Naive thymus-derived CD4-positive, alpha-beta T cell (primary cell): ENCODE measurements around the gene BTN3A1. TPM values are rescaled to one million over a fixed set of nuclear protein-coding genes. Genes with fewer than 3 reads are reported as not detected.

Experiments used
- ATAC-seq: fragments of 150-1000 bp; cut with Tn5 transposase; 2 replicates; pipeline ENCODE4 v1.10.0; 2021; ENCODE audit warnings: mild to moderate bottlenecking, moderate library complexity
- CTCF ChIA-PET: fragments of 350-600 bp; sonication (Branson Sonifier 250); formaldehyde crosslinking; loops from one replicate; lab custom pipeline; 2021; ENCODE audit warnings: antibody characterized with exemption; lab: Charles Lee
- POLR2A ChIA-PET: fragments of 350-600 bp; sonication (Branson Sonifier 250); formaldehyde crosslinking; loops from one replicate; lab custom pipeline; 2021; ENCODE audit warnings: antibody characterized with exemption, inconsistent platforms; lab: Charles Lee
- DNase-seq, 9 donors: peaks; one replicate each; pipeline versions ENCODE4 v3.0.0 to v3.0.0-alpha.2; 2020 to 2022; ENCODE audit warnings: mixed read lengths in 1 of 9
- H3K27ac ChIP-seq: one replicate; pipeline ENCODE4 v1.7.0; 2013; ENCODE audit warnings: mild to moderate bottlenecking, low read depth, low read length, moderate library complexity
- H3K27me3 ChIP-seq, 2 donors: one replicate each; pipeline ENCODE4 v1.7.0; 2013; ENCODE audit warnings: low read length in 2 of 2, mild to moderate bottlenecking in 2 of 2, moderate library complexity in 2 of 2; ENCODE audit not compliant: control insufficient read depth in 2 of 2, insufficient read depth in 2 of 2
- H3K36me3 ChIP-seq, 3 experiments: 1 replicate in 2 of 3; 2 replicates in 1 of 3; pipeline ENCODE4 v1.7.0; 2013; ENCODE audit warnings: low read length in 3 of 3, mild to moderate bottlenecking in 3 of 3, moderate library complexity in 1 of 3; ENCODE audit not compliant: insufficient read depth in 3 of 3, control insufficient read depth in 2 of 3
- H3K4me1 ChIP-seq, 2 donors: one replicate each; pipeline ENCODE4 v1.7.0; 2013; ENCODE audit warnings: low read length in 2 of 2, mild to moderate bottlenecking in 2 of 2, moderate library complexity in 1 of 2; ENCODE audit not compliant: control insufficient read depth in 2 of 2, insufficient read depth in 2 of 2
- H3K4me3 ChIP-seq: 2 replicates; pipeline ENCODE4 v1.7.0; 2013; ENCODE audit warnings: mild to moderate bottlenecking, low read length
- H3K9me3 ChIP-seq, 3 experiments: 1 replicate in 2 of 3; 2 replicates in 1 of 3; pipeline ENCODE4 v1.7.0; 2013; ENCODE audit warnings: low read length in 3 of 3; ENCODE audit not compliant: control insufficient read depth in 2 of 3
- H3K27ac Mint-ChIP-seq, 9 donors: one replicate each; pipeline ENCODE4 v1.8.0; 2020 to 2022; ENCODE audit warnings: mixed read lengths in 9 of 9, mild to moderate bottlenecking in 8 of 9, moderate library complexity in 5 of 9, inconsistent platforms in 2 of 9
- H3K27me3 Mint-ChIP-seq, 5 donors: one replicate each; pipeline ENCODE4 v1.8.0; 2021 to 2022; ENCODE audit warnings: mixed read lengths in 5 of 5, mild to moderate bottlenecking in 1 of 5
- H3K36me3 Mint-ChIP-seq, 5 donors: one replicate each; pipeline ENCODE4 v1.8.0; 2020 to 2022; ENCODE audit warnings: mixed read lengths in 5 of 5, mild to moderate bottlenecking in 3 of 5, inconsistent platforms in 1 of 5
- H3K4me1 Mint-ChIP-seq, 7 donors: one replicate each; pipeline ENCODE4 v1.8.0; 2020 to 2022; ENCODE audit warnings: mixed read lengths in 7 of 7, mild to moderate bottlenecking in 3 of 7, inconsistent platforms in 1 of 7
- H3K4me3 Mint-ChIP-seq, 10 donors: one replicate each; pipeline ENCODE4 v1.8.0; 2020 to 2022; ENCODE audit warnings: mild to moderate bottlenecking in 10 of 10, mixed read lengths in 10 of 10, moderate library complexity in 6 of 10, inconsistent platforms in 2 of 10
- H3K9me3 Mint-ChIP-seq, 11 donors: one replicate each; pipeline ENCODE4 v1.8.0; 2020 to 2022; ENCODE audit warnings: mixed read lengths in 11 of 11, mild to moderate bottlenecking in 4 of 11, inconsistent platforms in 1 of 11, moderate library complexity in 1 of 11
- intact Hi-C, 2 donors: fragments of 100-400 bp; cut with micrococcal nuclease; formaldehyde crosslinking; loops; one replicate each; pipeline ENCODE4 v1.15.1; 2023
- polyA plus RNA-seq, 2 donors: library from polyadenylated mRNA; unstranded; fragments of 300-500 nt; fragmentation: Illumina TruSeq; gene quantifications; one replicate each; pipeline ENCODE4 v1.2.3, GENCODE V29; 2021
- total RNA-seq, 6 experiments: library from RNA in 5 of 6; stranded (reverse) in 5 of 6; gene quantifications; 1 replicate in 5 of 6; 2 replicates in 1 of 6; pipeline ENCODE4 v1.2.3 and lab custom pipeline; 2021 to 2026

BTN3A1 gene
- total and polyA plus RNA-seq, 7 experiments from 2014 or later, result 41.5 to 242 (median 206) TPM

DNA sequence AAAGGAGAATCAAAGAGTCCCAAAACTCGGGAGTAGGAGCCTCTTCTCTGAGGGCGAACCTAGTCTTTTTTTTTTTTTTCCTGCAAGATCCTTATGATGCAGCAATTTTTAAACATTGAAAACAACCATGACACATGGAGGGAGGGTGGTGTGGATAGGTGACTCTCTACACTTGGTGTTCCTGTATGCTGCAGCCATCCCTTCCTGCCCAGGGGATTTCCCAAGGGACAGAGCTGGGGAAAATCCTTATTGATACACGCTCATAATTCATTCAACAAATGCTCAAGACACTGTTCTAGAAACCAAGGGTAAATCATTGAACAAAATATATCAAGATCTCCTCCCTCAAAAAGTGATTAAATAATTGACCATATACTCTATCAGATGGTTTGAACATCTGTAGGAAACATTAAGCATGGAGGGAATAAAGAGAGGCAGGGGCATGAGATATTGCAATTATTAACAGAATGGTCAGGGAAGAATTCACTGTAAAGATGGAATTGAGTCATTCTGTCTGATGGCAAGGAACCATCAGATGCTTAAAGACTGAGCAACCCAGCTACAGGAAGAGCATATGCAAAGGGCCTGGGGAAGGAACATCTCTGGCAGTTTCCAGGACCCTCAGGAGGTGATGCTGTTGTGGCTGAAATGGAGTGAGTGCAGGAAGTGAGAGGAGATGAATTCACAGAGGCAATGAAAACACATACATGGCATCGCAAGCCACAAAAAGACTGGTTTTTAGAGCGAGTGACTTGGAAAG lies 24.8 kb downstream of the BTN3A1 start:
- H3K27ac Mint-ChIP-seq, result peak overlapping the region in 1 of 9 donors; percentile 12
- CTCF ChIA-PET, result interaction anchor here (1.2 kb wide), 1 partner anchor 15 kb away, joined by 3 read pairs; no protein-coding TSS in a partner anchor
- Histone ChIP-seq H3K27ac (no peak overlapping the region), H3K27me3 (no peaks in the 10 kb centered on the region), H3K4me3 (no peak overlapping the region), H3K4me1 (no peaks in the 10 kb centered on the region), H3K36me3 (no peaks in the 10 kb centered on the region), H3K9me3 (no peaks in the 10 kb centered on the region)
- DNase-seq (no peak), ATAC-seq (no peak)
- H3K4me1 Mint-ChIP-seq, result peaks cover 0 to 19% (median 3%) of the 10 kb centered on the region in 7 donors
- H3K36me3 Mint-ChIP-seq, result peaks cover 0 to 28% (median 4%) of the 10 kb centered on the region in 5 donors
- no peak overlapping the region for H3K4me3 Mint-ChIP-seq
- intact Hi-C loops, result loop anchor here in 1 of 2 donors (2.0 kb wide), 1 partner anchor 18 kb away; no protein-coding TSS in a partner anchor
- peaks cover 0 to 3% (median 0%) of the 10 kb centered on the region in 11 donors for H3K9me3 Mint-ChIP-seq
- POLR2A ChIA-PET, result interaction anchor here (1.0 to 1.4 kb wide), 3 partner anchors 16 to 38 kb away, joined by 3 read pairs; no protein-coding TSS in a partner anchor
- H3K27me3 Mint-ChIP-seq, result no peaks in the 10 kb centered on the region

GRCh38 chr6:26427451-26427809 lies 25.4 kb downstream of the BTN3A1 start:
- no peaks in the 10 kb centered on the region for H3K27me3 Mint-ChIP-seq
- H3K9me3 Mint-ChIP-seq, result peaks cover 0 to 3% (median 0%) of the 10 kb centered on the region in 11 donors
- H3K4me3 Mint-ChIP-seq, result no peak overlapping the region
- Histone ChIP-seq H3K27ac (no peak overlapping the region), H3K4me1 (no peaks in the 10 kb centered on the region), H3K9me3 (no peaks in the 10 kb centered on the region), H3K36me3 (no peaks in the 10 kb centered on the region), H3K27me3 (no peaks in the 10 kb centered on the region), H3K4me3 (no peak overlapping the region)
- H3K36me3 Mint-ChIP-seq, result peaks cover 0 to 28% (median 4%) of the 10 kb centered on the region in 5 donors
- H3K27ac Mint-ChIP-seq, result no peak overlapping the region
- intact Hi-C loops, result loop anchor here in 1 of 2 donors (2.0 kb wide), 1 partner anchor 19 kb away; no protein-coding TSS in a partner anchor
- DNase-seq (no peak), ATAC-seq (no peak)
- ChIA-PET CTCF (interaction anchor here (1.2 kb wide), 1 partner anchor 15 kb away, joined by 3 read pairs; no protein-coding TSS in a partner anchor), POLR2A (interaction anchor here (1.0 to 1.4 kb wide), 3 partner anchors 16 to 37 kb away, joined by 3 read pairs; no protein-coding TSS in a partner anchor)
- peaks cover 0 to 16% (median 0%) of the 10 kb centered on the region in 7 donors for H3K4me1 Mint-ChIP-seq

DNA sequence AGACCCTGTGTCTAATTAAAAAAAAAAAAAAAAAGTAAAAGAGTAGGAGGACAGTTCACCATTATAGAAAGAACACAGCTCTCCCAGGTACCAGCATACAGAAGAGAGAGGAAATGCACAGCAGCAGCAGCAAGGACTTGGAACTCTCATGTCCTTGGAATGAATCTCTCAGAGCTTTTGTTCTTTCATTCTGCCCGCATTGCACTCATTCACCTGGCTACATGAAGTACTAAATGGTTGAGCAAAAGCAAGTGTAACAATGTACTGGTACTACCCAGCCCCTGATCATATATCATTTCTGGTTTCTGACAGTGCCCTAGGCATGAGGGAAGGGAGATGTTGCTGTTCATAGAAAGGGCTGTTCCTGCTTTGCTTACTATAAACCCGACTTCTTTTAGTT lies 26.1 kb downstream of the BTN3A1 start:
- Mint-ChIP-seq H3K27ac (no peak overlapping the region), H3K4me3 (no peak overlapping the region), H3K27me3 (no peaks in the 10 kb centered on the region), H3K4me1 (peaks cover 0 to 16% (median 0%) of the 10 kb centered on the region in 7 donors), H3K9me3 (peaks cover 0 to 4% (median 0%) of the 10 kb centered on the region in 11 donors), H3K36me3 (peaks cover 0 to 26% (median 4%) of the 10 kb centered on the region in 5 donors)
- POLR2A ChIA-PET, result interaction anchor here (1.0 to 1.4 kb wide), 2 partner anchors 36 to 109 kb away, joined by 3 read pairs; no protein-coding TSS in a partner anchor
- DNase-seq, result no peak
- Histone ChIP-seq H3K9me3 (no peaks in the 10 kb centered on the region), H3K4me1 (no peaks in the 10 kb centered on the region), H3K27me3 (no peaks in the 10 kb centered on the region), H3K27ac (no peak overlapping the region), H3K36me3 (no peaks in the 10 kb centered on the region), H3K4me3 (no peak overlapping the region)
- CTCF ChIA-PET, result no interaction called here
- no peak for ATAC-seq
- intact Hi-C loops, result no loop called here

DNA sequence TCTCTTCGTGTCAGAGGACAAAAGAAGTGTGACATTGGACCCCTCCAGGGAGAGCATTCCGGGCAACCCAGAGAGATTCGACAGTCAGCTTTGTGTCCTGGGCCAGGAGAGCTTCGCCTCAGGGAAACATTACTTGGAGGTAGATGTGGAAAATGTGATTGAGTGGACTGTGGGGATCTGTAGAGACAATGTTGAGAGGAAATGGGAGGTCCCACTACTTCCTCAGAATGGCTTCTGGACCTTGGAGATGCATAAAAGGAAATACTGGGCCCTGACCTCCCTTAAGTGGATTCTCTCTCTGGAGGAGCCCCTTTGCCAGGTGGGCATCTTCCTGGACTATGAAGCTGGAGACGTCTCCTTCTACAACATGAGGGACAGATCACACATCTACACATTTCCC lies 28.7 kb downstream of the BTN3A1 start:
- intact Hi-C loops, result no loop called here
- Histone ChIP-seq H3K27me3 (no peaks in the 10 kb centered on the region), H3K4me1 (no peaks in the 10 kb centered on the region), H3K36me3 (no peaks in the 10 kb centered on the region), H3K27ac (no peak overlapping the region), H3K4me3 (no peak overlapping the region), H3K9me3 (peaks cover 0 to 8% (median 0%) of the 10 kb centered on the region in 3 experiments)
- H3K9me3 Mint-ChIP-seq, result peaks cover 6 to 22% (median 13%) of the 10 kb centered on the region in 11 donors
- POLR2A ChIA-PET, result interaction anchor here (1.0 kb wide), 1 partner anchor 60 kb away, joined by 3 read pairs; no protein-coding TSS in a partner anchor
- H3K27ac Mint-ChIP-seq, result no peak overlapping the region
- no peak for DNase-seq
- ATAC-seq, result no peak
- H3K36me3 Mint-ChIP-seq, result peaks cover 10 to 36% (median 12%) of the 10 kb centered on the region in 5 donors
- H3K27me3 Mint-ChIP-seq, result no peaks in the 10 kb centered on the region
- CTCF ChIA-PET, result interaction anchor here (0.6 kb wide), 1 partner anchor 1847 kb away, joined by 3 read pairs; no protein-coding TSS in a partner anchor
- H3K4me3 Mint-ChIP-seq, result no peak overlapping the region
- peaks cover 0 to 11% (median 0%) of the 10 kb centered on the region in 7 donors for H3K4me1 Mint-ChIP-seq

DNA sequence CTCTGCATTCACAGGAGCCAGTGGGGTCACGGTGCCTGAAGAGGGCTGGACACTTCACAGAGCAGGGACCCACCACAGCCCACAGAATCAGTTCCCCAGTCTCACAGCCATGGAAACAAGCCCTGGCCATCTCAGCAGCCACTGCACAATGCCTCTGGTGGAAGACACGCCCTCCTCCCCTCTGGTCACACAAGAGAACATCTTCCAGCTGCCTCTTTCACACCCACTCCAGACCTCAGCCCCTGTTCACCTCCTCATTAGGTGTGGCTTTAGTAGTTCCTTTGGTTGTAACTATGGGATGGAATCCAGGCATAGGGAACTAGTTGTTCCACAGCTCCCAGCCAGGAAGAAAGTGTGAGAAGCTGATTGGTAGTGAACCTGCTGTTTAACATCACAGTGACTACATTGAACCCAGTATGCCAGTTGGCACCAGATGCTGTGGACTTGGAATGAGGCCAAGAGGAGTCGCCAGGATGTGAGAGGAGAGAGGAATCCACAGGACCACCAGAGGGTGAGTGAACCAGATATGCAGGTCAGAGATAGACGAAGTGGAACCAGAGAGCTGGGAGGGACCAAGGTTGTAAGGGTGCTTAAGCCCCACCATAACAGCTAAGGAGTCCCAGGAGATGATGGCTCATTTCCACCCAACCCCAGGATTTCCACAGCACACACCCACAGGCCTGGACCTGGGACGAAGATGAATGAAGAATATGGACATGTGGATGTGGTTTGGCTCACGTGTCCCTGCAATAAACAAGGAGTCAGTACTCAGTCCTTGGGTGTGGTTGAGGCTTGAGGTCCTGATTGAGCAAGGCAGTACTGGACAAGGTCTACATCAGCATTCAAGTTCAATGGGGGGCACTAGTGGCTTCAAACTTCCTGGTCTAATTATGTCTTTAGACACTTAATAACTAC lies 29.4 kb downstream of the BTN3A1 start:
- Mint-ChIP-seq H3K27me3 (no peaks in the 10 kb centered on the region), H3K4me3 (no peak overlapping the region), H3K4me1 (peaks cover 0 to 11% (median 0%) of the 10 kb centered on the region in 7 donors), H3K36me3 (peaks cover 10 to 35% (median 12%) of the 10 kb centered on the region in 5 donors), H3K27ac (no peak overlapping the region), H3K9me3 (peaks cover 6 to 22% (median 13%) of the 10 kb centered on the region in 11 donors)
- Histone ChIP-seq H3K9me3 (peaks cover 0 to 8% (median 0%) of the 10 kb centered on the region in 3 experiments), H3K4me1 (no peaks in the 10 kb centered on the region), H3K4me3 (no peak overlapping the region), H3K27ac (no peak overlapping the region), H3K27me3 (no peaks in the 10 kb centered on the region), H3K36me3 (no peaks in the 10 kb centered on the region)
- no peak for ATAC-seq
- ChIA-PET CTCF (interaction anchor here (0.6 kb wide), 1 partner anchor 1848 kb away, joined by 3 read pairs; no protein-coding TSS in a partner anchor), POLR2A (interaction anchor here (1.0 kb wide), 1 partner anchor 59 kb away, joined by 3 read pairs; no protein-coding TSS in a partner anchor)
- intact Hi-C loops, result no loop called here
- no peak for DNase-seq
